Measurements from ENCODE around the gene RMDN2.

RMDN2 gene

GRCh38 chr2:38057651-38058410 lies 132.7 kb downstream of the RMDN2 start:
- no peak for DNase-seq

GRCh38 chr2:38060236-38061018 lies 135.3 kb downstream of the RMDN2 start:
- no peak for DNase-seq

GRCh38 chr2:38064801-38065501 lies 139.9 kb downstream of the RMDN2 start:
- DNase-seq = no peak

- no peak for DNase-seq
Measured at GRCh38 chr2:38065502-38066135, 140.5 kb downstream of the RMDN2 start.

- no peak for DNase-seq
Measured at GRCh38 chr2:38066421-38067115, 141.5 kb downstream of the RMDN2 start.

Data from NCI-H1436 (cell line).